Measurements from ENCODE around the gene PEX11B. TPM values are rescaled to one million over a fixed set of nuclear protein-coding genes. Genes with fewer than 3 reads are reported as not detected.

PEX11B gene
- total RNA-seq, 1 experiment from 2014 or later, result 13.7 TPM

GRCh38 chr1:145884675-145885074, 33.8 kb downstream of the PEX11B start:
- no peaks in the 10 kb centered on the region for H3K9me3 Mint-ChIP-seq
- Histone ChIP-seq H3K4me2 (ENCODE audit: insufficient read depth, insufficient read length, low read length) (no peak overlapping the region), H3K18ac (ENCODE audit: insufficient read length, low read depth, low read length) (no peak overlapping the region), H3K9me3 (ENCODE audit: control insufficient read depth, low read depth, low read length) (no peaks in the 10 kb centered on the region), H3K27ac (ENCODE audit: insufficient read length, low read depth, low read length) (no peak overlapping the region), H2BK12ac (ENCODE audit: insufficient read length, low read depth, low read length) (no peak overlapping the region), H3K56ac (ENCODE audit: insufficient read length, low read depth, low read length) (no peak overlapping the region), H4K8ac (replicated peaks; ENCODE audit: insufficient read length, low read depth, low read length) (no peak overlapping the region), H3K4ac (ENCODE audit: low read depth, low read length) (no peak overlapping the region), H2BK20ac (ENCODE audit: low read depth, low read length, poor library complexity, severe bottlenecking) (no peak overlapping the region), H3K4me1 (ENCODE audit: insufficient read depth, low read length) (peaks cover under 1% of the 10 kb centered on the region; the same call in 1 of the 2 replicates), H3K79me2 (ENCODE audit: insufficient read depth, low read length) (no peaks in the 10 kb centered on the region), H2AK5ac (ENCODE audit: insufficient read length, low read length) (no peak overlapping the region), H4K91ac (ENCODE audit: insufficient read length, low read depth, low read length) (no peak overlapping the region), H3T11ph (ENCODE audit: low read length) (no peak overlapping the region), H3K27me3 (ENCODE audit: insufficient read depth, low read length) (peaks cover 8% of the 10 kb centered on the region; the same call in 1 of the 2 replicates), H2AFZ (ENCODE audit: low read length) (no peak overlapping the region), H3K14ac (ENCODE audit: insufficient read depth, low read length) (no peak overlapping the region), H3K9ac (ENCODE audit: extremely low read depth, insufficient read length, low read length) (no peak overlapping the region), H2BK5ac (ENCODE audit: insufficient read length, low read length) (no peak overlapping the region), H3K23ac (ENCODE audit: insufficient read length, low read depth, low read length) (no peak overlapping the region), H2BK120ac (ENCODE audit: low read depth, low read length, poor library complexity, severe bottlenecking) (no peak overlapping the region), H3K79me1 (ENCODE audit: insufficient read depth, low read depth, low read length, poor library complexity, severe bottlenecking) (no peaks in the 10 kb centered on the region), H2BK15ac (ENCODE audit: low read depth, low read length) (no peak overlapping the region), H4K5ac (ENCODE audit: insufficient read length, low read depth, low read length) (no peak overlapping the region), H4K20me1 (ENCODE audit: control insufficient read depth, insufficient read depth, insufficient read length) (no peaks in the 10 kb centered on the region), H3K23me2 (ENCODE audit: insufficient read length, low read depth, low read length, poor library complexity, severe bottlenecking) (peaks cover 7% of the 10 kb centered on the region)
- peak overlapping the region in 1 of 2 experiments; percentile 40; a peak in 2 of 5 replicates for H3K4me3 Mint-ChIP-seq
- H3K27me3 Mint-ChIP-seq (ENCODE audit: low read depth), result peaks cover 33% of the 10 kb centered on the region
- H3K27ac Mint-ChIP-seq, result no peak overlapping the region
- WGBS (ENCODE audit: extremely low coverage, insufficient read length, low lambda C conversion rate), result no CpG with 5 or more reads among the region's 1 CpG
- H3K36me3 Mint-ChIP-seq (ENCODE audit: insufficient read depth in 1 of 3, low read depth in 3 of 3), result no peaks in the 10 kb centered on the region
- TF ChIP-seq, protein P1, sequence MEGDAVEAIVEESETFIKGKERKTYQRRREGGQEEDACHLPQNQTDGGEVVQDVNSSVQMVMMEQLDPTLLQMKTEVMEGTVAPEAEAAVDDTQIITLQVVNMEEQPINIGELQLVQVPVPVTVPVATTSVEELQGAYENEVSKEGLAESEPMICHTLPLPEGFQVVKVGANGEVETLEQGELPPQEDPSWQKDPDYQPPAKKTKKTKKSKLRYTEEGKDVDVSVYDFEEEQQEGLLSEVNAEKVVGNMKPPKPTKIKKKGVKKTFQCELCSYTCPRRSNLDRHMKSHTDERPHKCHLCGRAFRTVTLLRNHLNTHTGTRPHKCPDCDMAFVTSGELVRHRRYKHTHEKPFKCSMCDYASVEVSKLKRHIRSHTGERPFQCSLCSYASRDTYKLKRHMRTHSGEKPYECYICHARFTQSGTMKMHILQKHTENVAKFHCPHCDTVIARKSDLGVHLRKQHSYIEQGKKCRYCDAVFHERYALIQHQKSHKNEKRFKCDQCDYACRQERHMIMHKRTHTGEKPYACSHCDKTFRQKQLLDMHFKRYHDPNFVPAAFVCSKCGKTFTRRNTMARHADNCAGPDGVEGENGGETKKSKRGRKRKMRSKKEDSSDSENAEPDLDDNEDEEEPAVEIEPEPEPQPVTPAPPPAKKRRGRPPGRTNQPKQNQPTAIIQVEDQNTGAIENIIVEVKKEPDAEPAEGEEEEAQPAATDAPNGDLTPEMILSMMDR (conservative IDR thresholded peaks at IDR 0.05), result no peak
- H3K4me1 Mint-ChIP-seq, result peaks cover 32 to 41% of the 10 kb centered on the region in 2 experiments
- no peak for DNase-seq

Measured in H9 (cell line).